Measurements from ENCODE around the gene KLF13. TPM values are rescaled to one million over a fixed set of nuclear protein-coding genes. Genes with fewer than 3 reads are reported as not detected.

Gene KLF13
- total RNA-seq, 2 donors from 2014 or later, result 25.7 to 38.4 TPM

DNA sequence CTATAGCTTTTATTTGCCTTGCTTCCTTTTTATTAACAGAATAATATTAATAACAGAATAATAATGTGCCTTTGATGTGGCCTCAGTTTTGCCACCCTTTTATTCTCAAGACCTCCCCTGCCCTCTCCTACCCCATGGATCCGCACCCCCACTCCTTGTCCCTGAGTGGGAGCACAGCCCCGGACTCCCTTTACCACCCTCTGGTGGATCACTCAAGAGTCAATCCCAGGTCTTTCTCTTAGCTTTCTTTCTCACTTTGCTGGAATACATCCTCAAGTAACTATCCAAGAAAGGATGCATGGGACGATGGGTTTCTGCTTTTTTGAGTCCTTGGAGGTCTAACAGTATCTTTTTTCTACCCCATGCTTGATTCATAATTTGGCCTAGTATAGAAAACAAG is 63.4 kb downstream of the KLF13 start:
- intact Hi-C loops (cut with DNase I), result no loop called here
- Histone ChIP-seq H3K36me3 (replicated peaks in 1 of 2; ENCODE audit: insufficient read depth in 1 of 2, low read depth in 2 of 2) (no peaks in the 10 kb centered on the region), H3K27me3 (no peaks in the 10 kb centered on the region), H3K4me1 (peaks cover 41% of the 10 kb centered on the region), H3K9me3 (no peaks in the 10 kb centered on the region), H3K27ac (peak overlapping the region in 1 of 4 donors; percentile 97), H3K4me3 (no peak overlapping the region)
- TF ChIP-seq POLR2A (IDR thresholded peaks at IDR 0.05), result no peak
- TF ChIP-seq, protein P1, sequence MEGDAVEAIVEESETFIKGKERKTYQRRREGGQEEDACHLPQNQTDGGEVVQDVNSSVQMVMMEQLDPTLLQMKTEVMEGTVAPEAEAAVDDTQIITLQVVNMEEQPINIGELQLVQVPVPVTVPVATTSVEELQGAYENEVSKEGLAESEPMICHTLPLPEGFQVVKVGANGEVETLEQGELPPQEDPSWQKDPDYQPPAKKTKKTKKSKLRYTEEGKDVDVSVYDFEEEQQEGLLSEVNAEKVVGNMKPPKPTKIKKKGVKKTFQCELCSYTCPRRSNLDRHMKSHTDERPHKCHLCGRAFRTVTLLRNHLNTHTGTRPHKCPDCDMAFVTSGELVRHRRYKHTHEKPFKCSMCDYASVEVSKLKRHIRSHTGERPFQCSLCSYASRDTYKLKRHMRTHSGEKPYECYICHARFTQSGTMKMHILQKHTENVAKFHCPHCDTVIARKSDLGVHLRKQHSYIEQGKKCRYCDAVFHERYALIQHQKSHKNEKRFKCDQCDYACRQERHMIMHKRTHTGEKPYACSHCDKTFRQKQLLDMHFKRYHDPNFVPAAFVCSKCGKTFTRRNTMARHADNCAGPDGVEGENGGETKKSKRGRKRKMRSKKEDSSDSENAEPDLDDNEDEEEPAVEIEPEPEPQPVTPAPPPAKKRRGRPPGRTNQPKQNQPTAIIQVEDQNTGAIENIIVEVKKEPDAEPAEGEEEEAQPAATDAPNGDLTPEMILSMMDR (IDR thresholded peaks at IDR 0.05), result no peak
- DNase-seq (peak in 1 of 4 donors; percentile 11), ATAC-seq (no peak)
- 93 to 96% methylated on average over 3 of the region's 3 CpGs for WGBS, 2 donors

DNA sequence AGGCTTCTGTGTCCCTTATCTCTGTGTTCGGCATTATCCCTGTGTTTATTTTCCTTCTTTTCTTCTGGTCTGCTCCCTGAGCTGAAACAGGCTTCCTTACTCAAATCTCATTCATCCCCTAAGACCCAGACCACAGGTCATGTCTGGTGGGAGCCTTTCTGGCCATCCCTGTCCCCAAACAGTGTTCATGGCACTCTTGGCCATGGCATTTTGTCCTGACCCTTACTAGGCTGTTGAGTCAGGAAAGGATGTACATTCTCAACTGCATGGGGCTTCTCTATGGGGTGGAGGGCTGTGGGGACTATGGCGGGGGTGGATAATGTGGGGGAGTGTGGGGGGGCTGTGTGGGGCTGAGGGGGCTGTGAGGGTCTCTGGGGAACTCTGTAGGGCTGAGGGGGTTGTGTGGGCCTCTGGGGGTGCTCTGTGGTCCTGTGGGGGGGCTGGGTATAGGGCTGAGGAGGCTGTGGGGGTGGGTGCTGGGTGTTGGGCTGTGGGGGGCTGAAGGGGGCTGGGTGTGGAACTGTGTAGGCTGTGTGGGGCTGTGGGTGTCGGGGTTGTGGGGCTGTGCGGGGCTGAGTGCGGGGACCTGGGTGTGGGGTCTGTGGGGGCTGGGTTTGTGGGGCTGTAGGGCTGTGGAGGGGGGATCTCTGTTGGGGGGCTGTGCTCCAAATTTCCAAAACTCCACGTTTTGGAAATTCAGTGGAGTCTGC is 64.3 kb downstream of the KLF13 start:
- Histone ChIP-seq H3K4me1 (peaks cover 41% of the 10 kb centered on the region), H3K27ac (peak overlapping the region; percentile 66 to 97 (median 96)), H3K27me3 (no peaks in the 10 kb centered on the region), H3K36me3 (replicated peaks in 1 of 2; ENCODE audit: insufficient read depth in 1 of 2, low read depth in 2 of 2) (no peaks in the 10 kb centered on the region), H3K9me3 (no peaks in the 10 kb centered on the region), H3K4me3 (no peak overlapping the region)
- DNase-seq (no peak), ATAC-seq (no peak)
- TF ChIP-seq, protein P1 (IDR thresholded peaks at IDR 0.05), result no peak
- no peak for TF ChIP-seq POLR2A (IDR thresholded peaks at IDR 0.05)
- intact Hi-C loops (cut with DNase I), result no loop called here
- 71 to 76% methylated on average over 6 of the region's 6 CpGs for WGBS, 2 donors

DNA sequence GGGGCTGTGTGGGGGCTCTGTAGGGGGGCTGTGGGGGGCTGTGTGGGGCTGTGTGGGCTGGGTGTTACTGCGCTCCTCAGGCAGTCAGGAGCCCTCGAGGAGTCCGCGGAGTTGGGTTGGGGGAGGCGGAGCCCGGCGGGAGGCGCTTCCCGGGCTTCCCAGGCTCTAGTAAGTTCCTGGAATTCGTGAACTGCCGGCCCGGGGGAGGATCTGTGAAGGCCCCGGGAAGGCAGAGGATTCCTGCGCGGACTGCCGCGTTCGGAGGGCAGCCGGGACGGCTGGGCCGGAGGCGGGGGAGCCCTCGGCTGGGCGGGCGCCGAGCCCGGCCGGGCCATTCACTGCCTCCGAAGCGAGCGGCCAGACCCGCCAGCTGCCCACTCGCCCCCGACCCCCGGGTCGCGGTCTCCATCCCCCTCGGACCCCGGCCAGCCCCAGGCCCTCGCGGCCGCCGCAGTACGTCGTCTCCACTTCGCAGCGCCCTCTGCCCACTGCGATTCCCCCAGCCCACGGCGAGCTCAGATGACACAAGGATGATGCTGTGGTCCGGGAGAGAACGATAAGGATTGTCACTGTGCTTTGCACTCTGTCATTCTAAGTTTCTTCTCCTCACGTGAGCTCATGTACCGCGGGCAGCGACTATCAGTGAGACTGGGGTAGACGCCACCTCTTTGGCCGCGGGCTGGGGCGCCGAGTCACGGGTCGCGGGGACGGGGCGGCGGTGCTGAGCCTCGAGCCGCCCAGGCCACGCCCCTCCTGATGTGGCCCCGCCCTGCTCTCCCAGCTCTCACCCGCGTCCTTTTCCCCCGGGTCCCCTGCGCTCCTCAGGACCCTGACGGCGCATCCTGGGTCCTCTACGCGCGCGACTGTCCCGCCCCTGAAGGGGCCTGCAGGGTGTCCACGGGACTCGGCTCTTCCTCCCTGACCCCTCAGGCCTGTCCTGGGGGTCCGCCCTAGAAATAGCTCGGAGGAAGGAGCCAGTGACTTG is 65.3 kb downstream of the KLF13 start:
- H3K27me3 ChIP-seq, result no peaks in the 10 kb centered on the region
- intact Hi-C loops (cut with DNase I), result no loop called here
- peak overlapping the region; percentile 95 to 97 (median 97) for H3K27ac ChIP-seq
- peak; percentile 88 to 93 (median 90) for DNase-seq
- 0 to 1% methylated on average over 12 to 84 of the region's 86 CpGs for WGBS, 2 donors
- TF ChIP-seq, protein P1 (IDR thresholded peaks at IDR 0.05), result no peak
- peak; percentile 91 to 95 (median 92) for TF ChIP-seq POLR2A (IDR thresholded peaks at IDR 0.05)
- no peaks in the 10 kb centered on the region for H3K9me3 ChIP-seq
- ATAC-seq, result peak; percentile 67
- peaks cover 39% of the 10 kb centered on the region for H3K4me1 ChIP-seq
- H3K4me3 ChIP-seq, result peak overlapping the region; percentile 33 to 59
- no peaks in the 10 kb centered on the region for H3K36me3 ChIP-seq (replicated peaks in 1 of 2; ENCODE audit: insufficient read depth in 1 of 2, low read depth in 2 of 2)

DNA sequence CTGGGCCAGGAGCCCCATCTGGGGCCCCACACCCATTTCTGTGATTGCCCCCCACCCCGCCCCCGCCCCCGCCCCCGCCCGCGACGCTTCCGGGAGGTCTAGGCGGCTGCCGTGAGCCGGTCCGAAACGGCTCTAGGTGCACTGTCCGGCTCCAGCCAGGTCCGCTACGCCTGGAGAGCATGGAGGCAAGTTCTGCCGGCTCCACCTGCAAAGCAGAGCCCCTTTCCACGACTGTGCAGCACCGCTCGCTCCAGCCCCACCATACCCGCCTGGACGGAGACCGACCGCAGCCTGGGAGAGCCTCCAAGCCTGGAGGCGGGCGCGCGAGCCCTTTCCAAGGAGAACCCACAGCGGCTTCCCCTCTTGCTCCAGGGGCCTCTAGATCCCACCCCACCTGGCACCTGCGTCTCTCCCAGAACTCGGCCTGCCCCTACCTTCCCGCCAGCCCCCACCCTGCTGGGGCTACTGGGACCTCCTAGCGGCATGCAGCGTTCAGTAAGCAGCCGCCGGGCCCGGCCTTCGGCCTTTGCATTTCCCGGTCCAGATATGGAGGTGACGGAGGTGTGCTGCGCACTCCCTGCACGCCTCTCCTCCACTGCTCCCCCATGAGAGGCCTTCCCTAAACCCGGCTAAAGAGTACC is 66.2 kb downstream of the KLF13 start:
- 5% methylated on average over 33 of the region's 43 CpGs; no CpG with 5 or more reads in 1 of the 2 donors for WGBS, 2 donors
- Histone ChIP-seq H3K27ac (peak overlapping the region; percentile 95 to 97 (median 97)), H3K4me3 (peak overlapping the region; percentile 33 to 59), H3K9me3 (no peaks in the 10 kb centered on the region), H3K36me3 (replicated peaks in 1 of 2; ENCODE audit: insufficient read depth in 1 of 2, low read depth in 2 of 2) (no peaks in the 10 kb centered on the region), H3K27me3 (no peaks in the 10 kb centered on the region), H3K4me1 (peaks cover 37% of the 10 kb centered on the region)
- ATAC-seq, result peak; percentile 16
- peak; percentile 56 to 67 (median 60) for DNase-seq
- intact Hi-C loops (cut with DNase I), result no loop called here
- TF ChIP-seq POLR2A (IDR thresholded peaks at IDR 0.05), result peak in 2 of 3 donors; percentile 44 to 49
- TF ChIP-seq, protein P1 (IDR thresholded peaks at IDR 0.05), result peak in 1 of 7 experiments; percentile 18

All from body of pancreas (tissue), 4 donors.